Left ventricle myocardium inferior (tissue), 1 donor: ENCODE data around the gene TBC1D5. TPM values are rescaled to one million over a fixed set of nuclear protein-coding genes. Genes with fewer than 3 reads are reported as not detected.

Experiments used
- DNase-seq: peaks from one replicate; pipeline ENCODE4 v3.0.0-alpha.2; 2020
- H3K27ac ChIP-seq: fragments of 200-600 bp; replicated peaks from 2 replicates; pipeline ENCODE4 v1.8.0; 2021
- H3K27me3 ChIP-seq: fragments of 200-600 bp; 2 replicates; pipeline ENCODE4 v1.8.0; 2021; ENCODE audit warnings: low read depth
- H3K36me3 ChIP-seq: fragments of 200-600 bp; 2 replicates; pipeline ENCODE4 v1.8.0; 2021
- H3K4me1 ChIP-seq: fragments of 200-600 bp; 2 replicates; pipeline ENCODE4 v1.8.0; 2021
- H3K4me3 ChIP-seq: fragments of 200-600 bp; 2 replicates; pipeline ENCODE4 v1.8.0; 2021; ENCODE audit warnings: mild to moderate bottlenecking, moderate library complexity
- H3K9me3 ChIP-seq: fragments of 200-600 bp; replicated peaks from 2 replicates; pipeline ENCODE4 v1.8.0; 2021
- intact Hi-C: fragments of 100-400 bp; cut with micrococcal nuclease; formaldehyde crosslinking; loops from one replicate; pipeline ENCODE4 v1.11.0; 2022
- total RNA-seq: library from RNA; stranded (reverse); fragmentation: NEBNext Ultra II Directional; extraction: Animal tissue kit (Norgen Biotek cat#: 25700); gene quantifications from one replicate; pipeline ENCODE4 v1.2.1, GENCODE V29; 2021
- TF ChIP-seq, protein P1 (sequence below): fragments of 200-600 bp; IDR thresholded peaks from 2 replicates; pipeline ENCODE4 v1.8.0; 2021; ENCODE audit warnings: antibody characterized with exemption, mild to moderate bottlenecking, borderline replicate concordance
- donor health status: DM: no; HTN: yes; CAD: no; lungs with severe emphysema.

The TBC1D5 gene
- total RNA-seq, 1 donor from 2014 or later, result 26.9 TPM

DNA sequence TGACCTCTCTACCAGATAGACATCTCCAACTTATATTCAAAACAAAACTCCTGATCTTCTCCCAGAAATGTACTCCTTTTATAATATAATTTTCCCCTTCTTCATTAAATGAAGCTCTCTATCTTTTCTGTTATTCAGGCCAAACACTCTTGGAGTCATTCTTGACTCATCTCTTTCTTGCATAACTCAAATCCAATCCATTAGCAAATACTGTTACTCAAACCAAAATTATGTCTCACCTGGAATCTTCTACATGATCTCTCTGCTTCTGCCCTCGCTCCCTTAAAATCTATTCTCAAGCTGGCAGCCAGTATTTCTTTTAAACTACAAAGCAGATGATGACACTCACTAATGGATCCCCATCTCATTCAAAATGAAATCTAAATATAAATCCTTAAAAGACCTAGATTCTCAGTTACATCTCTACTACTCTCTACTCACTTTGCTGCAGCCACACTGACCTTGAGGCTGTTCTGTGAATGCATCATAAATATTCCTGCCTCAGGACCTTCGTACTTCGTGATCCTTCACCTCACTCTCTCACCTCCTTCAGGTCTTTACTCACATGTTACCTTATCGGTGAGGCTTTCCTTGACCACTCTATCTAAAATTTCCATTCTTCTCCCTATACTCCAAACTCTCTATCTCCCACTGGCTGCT lies 160.9 kb downstream of the TBC1D5 start:
- H3K27ac ChIP-seq, result no peak overlapping the region
- no peaks in the 10 kb centered on the region for H3K9me3 ChIP-seq
- H3K4me1 ChIP-seq, result peaks cover 26% of the 10 kb centered on the region
- TF ChIP-seq, protein P1, sequence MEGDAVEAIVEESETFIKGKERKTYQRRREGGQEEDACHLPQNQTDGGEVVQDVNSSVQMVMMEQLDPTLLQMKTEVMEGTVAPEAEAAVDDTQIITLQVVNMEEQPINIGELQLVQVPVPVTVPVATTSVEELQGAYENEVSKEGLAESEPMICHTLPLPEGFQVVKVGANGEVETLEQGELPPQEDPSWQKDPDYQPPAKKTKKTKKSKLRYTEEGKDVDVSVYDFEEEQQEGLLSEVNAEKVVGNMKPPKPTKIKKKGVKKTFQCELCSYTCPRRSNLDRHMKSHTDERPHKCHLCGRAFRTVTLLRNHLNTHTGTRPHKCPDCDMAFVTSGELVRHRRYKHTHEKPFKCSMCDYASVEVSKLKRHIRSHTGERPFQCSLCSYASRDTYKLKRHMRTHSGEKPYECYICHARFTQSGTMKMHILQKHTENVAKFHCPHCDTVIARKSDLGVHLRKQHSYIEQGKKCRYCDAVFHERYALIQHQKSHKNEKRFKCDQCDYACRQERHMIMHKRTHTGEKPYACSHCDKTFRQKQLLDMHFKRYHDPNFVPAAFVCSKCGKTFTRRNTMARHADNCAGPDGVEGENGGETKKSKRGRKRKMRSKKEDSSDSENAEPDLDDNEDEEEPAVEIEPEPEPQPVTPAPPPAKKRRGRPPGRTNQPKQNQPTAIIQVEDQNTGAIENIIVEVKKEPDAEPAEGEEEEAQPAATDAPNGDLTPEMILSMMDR, result no peak
- H3K36me3 ChIP-seq, result no peaks in the 10 kb centered on the region
- no peak for DNase-seq
- no peak overlapping the region for H3K4me3 ChIP-seq
- intact Hi-C loops, result no loop called here
- H3K27me3 ChIP-seq, result no peaks in the 10 kb centered on the region

DNA sequence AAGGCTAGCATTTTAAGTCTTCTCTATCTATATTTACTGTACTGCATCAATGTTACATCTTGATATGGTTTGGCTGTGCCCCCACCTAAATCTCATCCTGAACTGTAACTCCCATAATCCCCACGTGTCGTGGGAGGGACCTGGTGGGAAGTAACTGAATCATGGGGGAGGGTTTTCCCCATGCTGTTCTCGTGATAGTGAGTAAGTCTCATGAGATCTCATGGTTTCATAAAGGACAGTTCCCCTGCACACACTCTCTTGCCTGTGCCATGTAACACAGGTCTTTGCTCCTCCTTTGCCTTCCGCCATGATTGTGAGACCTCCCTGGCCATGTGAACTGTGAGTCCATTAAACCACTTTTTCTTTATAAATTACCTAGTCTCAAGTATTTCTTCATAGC lies 161.5 kb downstream of the TBC1D5 start:
- Histone ChIP-seq H3K9me3 (no peaks in the 10 kb centered on the region), H3K4me1 (peaks cover 23% of the 10 kb centered on the region), H3K27me3 (no peaks in the 10 kb centered on the region), H3K4me3 (no peak overlapping the region), H3K36me3 (no peaks in the 10 kb centered on the region), H3K27ac (no peak overlapping the region)
- no peak for DNase-seq
- intact Hi-C loops, result no loop called here
- TF ChIP-seq, protein P1, result no peak

DNA sequence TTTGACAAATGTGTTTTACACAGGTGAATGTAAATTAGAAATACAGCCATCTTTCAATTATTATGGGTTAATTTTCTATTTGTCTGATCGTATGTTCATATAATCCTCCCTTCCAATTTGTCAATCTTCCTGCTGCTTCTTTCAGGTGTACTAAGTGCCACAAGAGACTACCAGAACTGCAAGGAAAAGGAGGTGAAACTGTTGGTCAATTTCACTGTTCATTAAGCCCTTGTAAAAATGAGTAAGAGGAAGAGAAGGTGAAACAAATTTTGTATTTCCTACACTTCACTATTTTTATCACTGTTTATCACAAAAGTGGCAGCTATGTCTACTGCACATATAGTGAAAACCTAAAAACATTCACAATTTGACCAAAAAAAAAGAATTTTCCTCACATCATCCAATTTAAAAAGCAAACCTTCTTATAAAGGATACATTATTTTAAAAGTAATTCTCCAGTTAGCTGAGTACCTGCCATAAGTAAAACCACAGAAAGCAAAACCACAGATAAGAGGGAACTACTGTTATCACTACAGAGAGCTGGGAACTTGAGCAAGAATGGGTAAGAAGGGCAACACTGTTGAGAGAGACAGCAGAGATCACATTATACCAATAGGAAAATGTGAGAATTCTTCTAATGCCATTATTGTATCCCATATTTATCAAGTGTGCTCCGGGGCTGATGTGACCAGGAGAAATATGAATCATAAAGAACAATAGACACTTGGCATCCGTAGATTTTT lies 163.0 kb downstream of the TBC1D5 start:
- Histone ChIP-seq H3K4me1 (peaks cover 21% of the 10 kb centered on the region), H3K9me3 (no peaks in the 10 kb centered on the region), H3K36me3 (no peaks in the 10 kb centered on the region), H3K27me3 (no peaks in the 10 kb centered on the region), H3K27ac (no peak overlapping the region), H3K4me3 (no peak overlapping the region)
- intact Hi-C loops, result no loop called here
- DNase-seq, result no peak
- TF ChIP-seq, protein P1, result no peak

DNA sequence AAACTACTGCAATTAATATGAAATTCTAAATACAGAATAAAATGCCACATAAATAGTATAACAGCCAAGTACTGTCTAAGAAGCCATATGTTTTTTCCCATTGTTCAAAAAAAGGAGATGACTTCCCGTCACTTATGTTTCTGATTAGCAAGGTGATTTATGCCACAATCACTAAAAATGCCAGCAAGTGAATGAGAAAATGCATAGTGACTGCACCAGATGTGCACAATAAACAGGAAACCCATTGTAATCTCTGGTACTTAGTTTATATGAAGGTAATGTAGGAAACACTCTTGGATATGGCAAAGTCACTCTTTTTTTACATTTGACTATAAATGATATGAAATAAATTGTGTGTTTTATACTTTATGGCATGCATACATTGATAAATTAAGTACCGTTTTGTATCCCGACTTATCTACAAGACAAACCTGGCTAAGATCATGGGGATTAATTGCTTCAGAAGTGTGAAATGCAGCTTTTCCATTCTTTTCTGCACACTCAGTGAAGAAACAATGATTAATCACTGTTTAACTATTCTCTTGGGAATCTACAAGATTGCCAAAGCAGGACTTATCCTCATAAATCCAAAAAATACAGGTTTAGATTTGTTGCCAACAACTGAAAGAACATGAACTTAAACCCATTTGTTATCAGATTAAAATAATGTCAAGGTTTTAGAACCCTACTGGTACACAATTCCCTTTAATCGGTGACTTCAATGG lies 164.5 kb downstream of the TBC1D5 start:
- Histone ChIP-seq H3K27me3 (no peaks in the 10 kb centered on the region), H3K36me3 (no peaks in the 10 kb centered on the region), H3K27ac (no peak overlapping the region), H3K4me3 (no peak overlapping the region), H3K9me3 (no peaks in the 10 kb centered on the region), H3K4me1 (peaks cover 21% of the 10 kb centered on the region)
- DNase-seq, result no peak
- TF ChIP-seq, protein P1, result no peak
- intact Hi-C loops, result no loop called here

DNA sequence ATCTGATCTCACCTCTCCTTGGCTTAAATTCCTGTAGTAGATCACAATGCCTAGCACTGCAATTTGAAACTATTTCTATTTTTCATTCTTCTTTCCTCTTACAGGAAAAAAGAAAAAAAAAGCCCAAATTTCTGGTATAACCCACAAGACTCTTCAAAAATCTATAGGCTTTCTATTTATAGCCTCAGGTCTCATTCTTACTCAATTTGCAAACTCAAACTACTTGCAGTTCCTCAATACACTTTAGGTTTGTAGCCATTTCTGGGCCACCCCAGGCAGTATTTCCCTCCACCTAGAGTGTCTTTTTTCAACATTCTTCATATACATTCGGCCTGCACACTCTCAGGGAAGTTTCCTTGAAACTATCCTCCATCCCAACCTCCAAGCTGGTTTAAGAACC lies 169.0 kb downstream of the TBC1D5 start:
- no peak overlapping the region for H3K4me3 ChIP-seq
- TF ChIP-seq, protein P1, result no peak
- intact Hi-C loops, result no loop called here
- H3K27ac ChIP-seq, result no peak overlapping the region
- H3K4me1 ChIP-seq, result peaks cover 9% of the 10 kb centered on the region
- no peaks in the 10 kb centered on the region for H3K36me3 ChIP-seq
- no peak for DNase-seq
- H3K27me3 ChIP-seq, result no peaks in the 10 kb centered on the region
- H3K9me3 ChIP-seq, result no peaks in the 10 kb centered on the region
